Measurements from ENCODE around the gene SUPT3H.

The SUPT3H gene

GRCh38 chr6:44820759-44821158 lies 557.0 kb downstream of the SUPT3H start:
- DNase-seq: no peak

- no peak for DNase-seq
Observed at GRCh38 chr6:44820321-44820720, 557.4 kb downstream of the SUPT3H start.

- DNase-seq: no peak
Observed at GRCh38 chr6:44811456-44811855, 566.3 kb downstream of the SUPT3H start.

- no peak for DNase-seq
Observed at GRCh38 chr6:44809258-44809657, 568.5 kb downstream of the SUPT3H start.

GRCh38 chr6:44808148-44808547 lies 569.6 kb downstream of the SUPT3H start:
- DNase-seq: no peak

- DNase-seq: no peak
Observed at GRCh38 chr6:44806656-44807055, 571.1 kb downstream of the SUPT3H start.

- DNase-seq: no peak
Observed at GRCh38 chr6:44805238-44805846, 572.4 kb downstream of the SUPT3H start.

GRCh38 chr6:44804546-44805159 lies 573.1 kb downstream of the SUPT3H start:
- no peak for DNase-seq

- DNase-seq: no peak
Observed at GRCh38 chr6:44804016-44804415, 573.7 kb downstream of the SUPT3H start.

GRCh38 chr6:44800784-44801592 lies 576.7 kb downstream of the SUPT3H start:
- no peak for DNase-seq

- DNase-seq: no peak
Observed at GRCh38 chr6:44800171-44800783, 577.5 kb downstream of the SUPT3H start.

GRCh38 chr6:44797746-44798145 lies 580.0 kb downstream of the SUPT3H start:
- DNase-seq: no peak

- DNase-seq: no peak
Observed at GRCh38 chr6:44795326-44795725, 582.4 kb downstream of the SUPT3H start.

GRCh38 chr6:44789806-44790205 lies 587.9 kb downstream of the SUPT3H start:
- no peak for DNase-seq

- DNase-seq: no peak
Observed at GRCh38 chr6:44789061-44789460, 588.7 kb downstream of the SUPT3H start.

- DNase-seq: no peak
Observed at GRCh38 chr6:44788387-44788981, 589.2 kb downstream of the SUPT3H start.

- DNase-seq: peak; percentile 14
Observed at GRCh38 chr6:44787254-44787834, 590.4 kb downstream of the SUPT3H start.

- DNase-seq: no peak
Observed at GRCh38 chr6:44785130-44785529, 592.6 kb downstream of the SUPT3H start.

GRCh38 chr6:44784195-44784594 lies 593.5 kb downstream of the SUPT3H start:
- no peak for DNase-seq

- no peak for DNase-seq
Observed at GRCh38 chr6:44782892-44783291, 594.8 kb downstream of the SUPT3H start.

- no peak for DNase-seq
Observed at GRCh38 chr6:44781912-44782597, 595.7 kb downstream of the SUPT3H start.

- no peak for DNase-seq
Observed at GRCh38 chr6:44780161-44780560, 597.6 kb downstream of the SUPT3H start.

All from central memory CD4-positive, alpha-beta T cell (primary cell).